CD8-positive, alpha-beta memory T cell (primary cell): ENCODE measurements around the gene BRF1. TPM values are rescaled to one million over a fixed set of nuclear protein-coding genes. Genes with fewer than 3 reads are reported as not detected.
A peak's percentile ranks its signal among the peaks of the same experiment; 100 is the strongest.

Source experiments
- CTCF ChIA-PET: fragments of 350-600 bp; sonication (Branson Sonifier 250); formaldehyde crosslinking; loops from one replicate; lab custom pipeline; 2021; ENCODE audit warnings: antibody characterized with exemption; lab: Charles Lee
- POLR2A ChIA-PET: fragments of 350-600 bp; sonication (Branson Sonifier 250); formaldehyde crosslinking; loops from one replicate; lab custom pipeline; 2021; ENCODE audit warnings: antibody characterized with exemption; lab: Charles Lee
- DNase-seq, 5 donors: peaks; one replicate each; pipeline versions ENCODE4 v3.0.0 to v3.0.0-alpha.2; 2020 to 2022; ENCODE audit warnings: mixed read lengths in 1 of 5
- H3K27ac ChIP-seq: one replicate; pipeline ENCODE4 v1.7.0; 2013; ENCODE audit warnings: low read depth, mild to moderate bottlenecking, low read length, moderate library complexity
- H3K27me3 ChIP-seq: 2 replicates; pipeline ENCODE4 v1.7.0; 2013; ENCODE audit warnings: low read length, mild to moderate bottlenecking; ENCODE audit not compliant: insufficient read depth, poor library complexity, severe bottlenecking
- H3K36me3 ChIP-seq: 2 replicates; pipeline ENCODE4 v1.7.0; 2013; ENCODE audit warnings: mild to moderate bottlenecking, low read length, moderate library complexity; ENCODE audit not compliant: insufficient read depth
- H3K4me1 ChIP-seq: 2 replicates; pipeline ENCODE4 v1.7.0; 2013; ENCODE audit warnings: mild to moderate bottlenecking, low read length, moderate library complexity; ENCODE audit not compliant: insufficient read depth
- H3K4me3 ChIP-seq: 2 replicates; pipeline ENCODE4 v1.7.0; 2013; ENCODE audit warnings: mild to moderate bottlenecking, low read length
- H3K9me3 ChIP-seq: 2 replicates; pipeline ENCODE4 v1.7.0; 2013; ENCODE audit warnings: mild to moderate bottlenecking, low read length
- H3K27ac Mint-ChIP-seq, 8 donors: one replicate each; pipeline ENCODE4 v1.8.0; 2020 to 2021; ENCODE audit warnings: mixed read lengths in 8 of 8, mild to moderate bottlenecking in 6 of 8, inconsistent platforms in 3 of 8, moderate library complexity in 3 of 8
- H3K27me3 Mint-ChIP-seq, 2 donors: one replicate each; pipeline ENCODE4 v1.8.0; 2020 to 2021; ENCODE audit warnings: mixed read lengths in 2 of 2, mild to moderate bottlenecking in 1 of 2, moderate library complexity in 1 of 2
- H3K36me3 Mint-ChIP-seq, 3 donors: one replicate each; pipeline ENCODE4 v1.8.0; 2020 to 2021; ENCODE audit warnings: mixed read lengths in 3 of 3, inconsistent platforms in 1 of 3, mild to moderate bottlenecking in 1 of 3
- H3K4me1 Mint-ChIP-seq, 3 donors: one replicate each; pipeline ENCODE4 v1.8.0; 2020 to 2021; ENCODE audit warnings: mixed read lengths in 3 of 3, inconsistent platforms in 1 of 3, mild to moderate bottlenecking in 1 of 3
- H3K4me3 Mint-ChIP-seq, 7 donors: one replicate each; pipeline ENCODE4 v1.8.0; 2020 to 2021; ENCODE audit warnings: mixed read lengths in 7 of 7, mild to moderate bottlenecking in 6 of 7, moderate library complexity in 4 of 7, inconsistent platforms in 2 of 7
- H3K9me3 Mint-ChIP-seq, 5 donors: one replicate each; pipeline ENCODE4 v1.8.0; 2020 to 2022; ENCODE audit warnings: mixed read lengths in 5 of 5, mild to moderate bottlenecking in 3 of 5, moderate library complexity in 2 of 5, inconsistent platforms in 1 of 5
- polyA plus RNA-seq: library from polyadenylated mRNA; unstranded; fragments of 300-500 nt; fragmentation: Illumina TruSeq; gene quantifications from one replicate; pipeline ENCODE4 v1.2.3, GENCODE V29; 2021
- total RNA-seq, 2 experiments: library from RNA; stranded (reverse); gene quantifications; one replicate each; pipeline ENCODE4 v1.2.3, GENCODE V29; 2021

BRF1 gene
- total and polyA plus RNA-seq, 3 experiments from 2014 or later: 13.0 to 31.7 (median 29.4) TPM

- Mint-ChIP-seq H3K36me3 (no peaks in the 10 kb centered on the region), H3K27me3 (peaks cover 0 to 2% of the 10 kb centered on the region in 2 donors), H3K9me3 (no peaks in the 10 kb centered on the region), H3K27ac (peak overlapping the region in 1 of 8 donors; percentile 54), H3K4me1 (peaks cover 11 to 42% (median 16%) of the 10 kb centered on the region in 3 donors), H3K4me3 (peak overlapping the region in 4 of 7 donors; percentile 41 to 76 (median 46))
- Histone ChIP-seq H3K4me1 (peaks cover 33% of the 10 kb centered on the region), H3K27me3 (no peaks in the 10 kb centered on the region), H3K4me3 (no peak overlapping the region), H3K36me3 (no peaks in the 10 kb centered on the region), H3K27ac (no peak overlapping the region), H3K9me3 (no peaks in the 10 kb centered on the region)
- DNase-seq: no peak
- ChIA-PET CTCF (interaction anchor here (1.5 kb wide), 1 partner anchor 23 kb away, joined by 4 read pairs; no protein-coding TSS in a partner anchor), POLR2A (no interaction called here)
Measured at GRCh38 chr14:105178069-105178867, 122.5 kb downstream of the BRF1 start.

DNA sequence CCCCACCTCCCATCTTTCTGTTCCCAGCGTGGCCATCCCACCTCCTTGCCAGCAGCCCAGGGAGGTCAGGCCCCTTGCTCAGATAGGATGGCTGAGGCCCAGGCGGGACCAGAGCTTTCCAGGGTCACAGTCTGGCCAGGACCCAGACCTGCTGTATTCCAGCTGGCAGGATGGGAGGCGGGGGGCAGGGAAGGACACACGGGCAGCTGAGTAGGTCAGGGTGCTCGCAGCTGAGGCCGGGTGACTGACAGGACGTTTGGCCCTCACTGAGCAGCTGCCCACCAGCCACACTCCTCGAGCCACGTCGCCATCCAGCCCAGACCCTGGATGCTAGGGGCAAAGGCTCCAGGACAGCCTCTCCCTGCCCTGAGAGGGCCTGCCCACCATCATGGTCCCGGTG lies 123.7 kb downstream of the BRF1 start:
- H3K36me3 Mint-ChIP-seq: no peaks in the 10 kb centered on the region
- Histone ChIP-seq H3K36me3 (no peaks in the 10 kb centered on the region), H3K4me3 (no peak overlapping the region), H3K4me1 (peaks cover 28% of the 10 kb centered on the region), H3K27me3 (no peaks in the 10 kb centered on the region), H3K9me3 (no peaks in the 10 kb centered on the region), H3K27ac (no peak overlapping the region)
- H3K9me3 Mint-ChIP-seq: no peaks in the 10 kb centered on the region
- H3K27me3 Mint-ChIP-seq: peaks cover 0 to 2% of the 10 kb centered on the region in 2 donors
- ChIA-PET POLR2A (no interaction called here), CTCF (no interaction called here)
- H3K4me3 Mint-ChIP-seq: peak overlapping the region in 1 of 7 donors; percentile 48
- DNase-seq: no peak
- H3K4me1 Mint-ChIP-seq: peaks cover 11 to 38% (median 12%) of the 10 kb centered on the region in 3 donors
- no peak overlapping the region for H3K27ac Mint-ChIP-seq

DNA sequence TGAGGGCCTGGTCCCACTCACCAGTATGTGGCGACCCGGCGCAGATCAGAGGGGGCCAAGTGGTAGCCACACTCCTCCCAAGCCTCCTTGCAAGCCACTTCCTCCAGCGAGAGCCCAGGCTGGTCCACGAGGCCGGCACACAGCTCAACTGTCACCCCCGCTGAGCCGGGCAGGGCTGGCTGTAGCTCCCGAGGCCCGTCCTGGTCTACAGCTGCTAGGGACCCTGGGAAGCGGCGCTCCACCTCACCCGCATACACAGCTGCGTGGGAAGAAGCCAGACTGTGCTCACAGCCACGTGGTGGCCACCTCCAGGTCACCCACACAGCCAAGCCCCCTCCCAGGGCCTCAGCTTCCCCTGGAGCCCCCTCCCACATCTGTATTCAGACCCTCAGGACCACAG lies 124.3 kb downstream of the BRF1 start:
- Mint-ChIP-seq H3K4me3 (peak overlapping the region in 2 of 7 donors; percentile 7 to 66), H3K36me3 (no peaks in the 10 kb centered on the region), H3K27me3 (peaks cover 2 to 3% of the 10 kb centered on the region in 2 donors), H3K27ac (no peak overlapping the region), H3K4me1 (peaks cover 11 to 38% (median 13%) of the 10 kb centered on the region in 3 donors), H3K9me3 (no peaks in the 10 kb centered on the region)
- H3K36me3 ChIP-seq: no peaks in the 10 kb centered on the region
- H3K27ac ChIP-seq: no peak overlapping the region
- peaks cover 22% of the 10 kb centered on the region for H3K4me1 ChIP-seq
- ChIA-PET CTCF (no interaction called here), POLR2A (no interaction called here)
- no peaks in the 10 kb centered on the region for H3K27me3 ChIP-seq
- no peak for DNase-seq
- no peaks in the 10 kb centered on the region for H3K9me3 ChIP-seq
- H3K4me3 ChIP-seq: no peak overlapping the region

- no peaks in the 10 kb centered on the region for H3K9me3 Mint-ChIP-seq
- peak overlapping the region in 6 of 7 donors; percentile 32 to 62 (median 46) for H3K4me3 Mint-ChIP-seq
- no peaks in the 10 kb centered on the region for H3K36me3 Mint-ChIP-seq
- peaks cover 11 to 42% (median 20%) of the 10 kb centered on the region in 3 donors for H3K4me1 Mint-ChIP-seq
- CTCF ChIA-PET: no interaction called here
- Histone ChIP-seq H3K36me3 (no peaks in the 10 kb centered on the region), H3K27ac (no peak overlapping the region), H3K4me3 (no peak overlapping the region), H3K4me1 (peaks cover 28% of the 10 kb centered on the region), H3K9me3 (no peaks in the 10 kb centered on the region), H3K27me3 (peaks cover 10% of the 10 kb centered on the region)
- H3K27ac Mint-ChIP-seq: peak overlapping the region in 7 of 8 donors; percentile 15 to 66 (median 46)
- POLR2A ChIA-PET: interaction anchor here (0.6 kb wide), 1 partner anchor 128 kb away, joined by 3 read pairs; no protein-coding TSS in a partner anchor
- H3K27me3 Mint-ChIP-seq: peaks cover 6 to 16% of the 10 kb centered on the region in 2 donors
- peak in 4 of 5 donors; percentile 30 to 63 (median 44) for DNase-seq
Measured at GRCh38 chr14:105173901-105174894, 126.6 kb downstream of the BRF1 start.

DNA sequence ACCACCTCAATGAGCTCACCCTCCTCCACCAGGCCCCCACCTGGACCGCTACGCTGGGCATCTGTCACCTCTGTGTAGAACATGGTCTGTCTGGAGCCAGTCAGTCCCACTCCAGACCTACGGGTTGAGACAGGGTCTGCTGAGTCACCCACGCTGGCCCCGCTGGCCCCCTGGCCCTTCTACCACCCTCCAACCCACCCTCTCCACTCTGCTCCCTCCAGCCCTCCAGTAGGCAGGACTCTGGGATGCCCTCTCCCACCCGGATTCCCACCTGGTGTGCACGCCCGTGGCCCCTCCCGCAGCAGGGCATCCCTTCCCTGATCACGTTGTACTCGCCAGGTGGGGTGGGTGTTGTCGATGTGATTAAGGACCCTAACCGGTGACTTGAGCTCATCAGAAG lies 127.7 kb downstream of the BRF1 start:
- no peak for DNase-seq
- Mint-ChIP-seq H3K4me3 (no peak overlapping the region), H3K4me1 (peaks cover 11 to 43% (median 20%) of the 10 kb centered on the region in 3 donors), H3K27ac (no peak overlapping the region), H3K9me3 (no peaks in the 10 kb centered on the region), H3K27me3 (peaks cover 6 to 18% of the 10 kb centered on the region in 2 donors), H3K36me3 (no peaks in the 10 kb centered on the region)
- ChIA-PET POLR2A (no interaction called here), CTCF (interaction anchor here (1.4 kb wide), 1 partner anchor 9 kb away, joined by 3 read pairs; no protein-coding TSS in a partner anchor)
- Histone ChIP-seq H3K4me3 (no peak overlapping the region), H3K4me1 (peaks cover 28% of the 10 kb centered on the region), H3K9me3 (no peaks in the 10 kb centered on the region), H3K27me3 (peaks cover 10% of the 10 kb centered on the region), H3K36me3 (no peaks in the 10 kb centered on the region), H3K27ac (no peak overlapping the region)

GRCh38 chr14:105172476-105172875 lies 128.3 kb downstream of the BRF1 start:
- no peaks in the 10 kb centered on the region for H3K36me3 Mint-ChIP-seq

DNA sequence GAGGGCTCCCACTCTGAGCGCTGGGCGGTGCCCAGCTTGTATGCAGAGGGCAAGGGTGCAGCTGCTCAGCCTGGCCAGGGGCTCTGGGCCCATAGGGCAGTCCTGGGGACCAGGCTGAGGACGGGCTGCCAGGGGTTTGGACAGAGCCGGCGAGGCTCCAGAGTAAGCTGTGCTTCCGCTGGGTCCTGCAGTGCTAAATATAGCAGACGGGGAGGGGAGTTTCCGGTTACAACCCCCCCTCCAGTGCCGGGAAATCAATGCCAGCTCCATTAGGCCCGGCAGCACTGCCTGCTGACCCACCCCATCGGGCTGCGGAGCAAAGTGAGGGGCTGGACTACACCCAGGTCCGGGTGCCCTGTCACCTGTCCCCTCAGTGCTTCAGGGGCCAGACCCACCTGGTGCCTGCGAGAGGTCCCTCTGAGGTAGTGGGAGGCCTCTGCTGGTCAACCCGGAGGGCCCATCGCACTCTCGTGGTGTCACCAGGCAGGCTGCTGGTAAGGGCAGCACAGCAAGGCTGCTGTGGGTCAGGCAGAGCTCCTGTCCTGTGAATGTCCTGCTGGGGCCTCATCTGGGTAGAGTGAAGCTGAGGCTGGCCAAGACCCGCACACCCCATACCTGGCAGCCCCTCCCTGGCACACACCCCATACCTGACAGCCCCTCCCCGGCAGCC lies 129.7 kb downstream of the BRF1 start:
- H3K27me3 Mint-ChIP-seq: peaks cover 11 to 25% of the 10 kb centered on the region in 2 donors
- DNase-seq: no peak
- H3K27ac Mint-ChIP-seq: no peak overlapping the region
- H3K4me1 Mint-ChIP-seq: peaks cover 11 to 40% (median 20%) of the 10 kb centered on the region in 3 donors
- POLR2A ChIA-PET: no interaction called here
- Histone ChIP-seq H3K9me3 (no peaks in the 10 kb centered on the region), H3K36me3 (no peaks in the 10 kb centered on the region), H3K27me3 (peaks cover 15% of the 10 kb centered on the region), H3K27ac (no peak overlapping the region), H3K4me1 (peaks cover 28% of the 10 kb centered on the region), H3K4me3 (no peak overlapping the region)
- H3K36me3 Mint-ChIP-seq: no peaks in the 10 kb centered on the region
- peak overlapping the region in 1 of 7 donors; percentile 44 for H3K4me3 Mint-ChIP-seq
- CTCF ChIA-PET: interaction anchor here (0.6 to 1.5 kb wide), 2 partner anchors 24 to 124 kb away, joined by 3 read pairs; no protein-coding TSS in a partner anchor
- H3K9me3 Mint-ChIP-seq: no peaks in the 10 kb centered on the region

More at GRCh38 chr14:105172476-105172875, 128.3 kb downstream of the BRF1 start:
- Histone ChIP-seq H3K27ac (no peak overlapping the region), H3K9me3 (no peaks in the 10 kb centered on the region), H3K4me3 (no peak overlapping the region), H3K4me1 (peaks cover 28% of the 10 kb centered on the region), H3K27me3 (peaks cover 10% of the 10 kb centered on the region), H3K36me3 (no peaks in the 10 kb centered on the region)
- ChIA-PET CTCF (interaction anchor here (1.4 kb wide), 1 partner anchor 10 kb away, joined by 3 read pairs; no protein-coding TSS in a partner anchor), POLR2A (no interaction called here)
- Mint-ChIP-seq H3K9me3 (no peaks in the 10 kb centered on the region), H3K4me1 (peaks cover 11 to 43% (median 20%) of the 10 kb centered on the region in 3 donors), H3K27ac (peak overlapping the region in 1 of 8 donors; percentile 33), H3K4me3 (no peak overlapping the region), H3K27me3 (peaks cover 5 to 18% of the 10 kb centered on the region in 2 donors)
- DNase-seq: no peak
